LNCaP clone FGC (cell line): ENCODE results near the gene FIGNL1.

Experiments
- DNase-seq: peaks from one replicate; pipeline ENCODE4 v3.0.0-alpha.2; 2011; ENCODE audit warnings: low read depth
- H3K4me3 ChIP-seq: 2 replicates; pipeline ENCODE4 v1.5.1; 2011; ENCODE audit warnings: mild to moderate bottlenecking, low read depth, low read length, control low read depth
- CTCF ChIP-seq: IDR thresholded peaks from 2 replicates; pipeline ENCODE4 v1.5.1; 2012; ENCODE audit warnings: mild to moderate bottlenecking; ENCODE audit not compliant: control insufficient read depth, insufficient read depth; ENCODE audit errors: extremely low read depth

The FIGNL1 gene

GRCh38 chr7:50477640-50478039 is 27.5 kb upstream of the FIGNL1 start:
- no peak for TF ChIP-seq CTCF
- no peak overlapping the region for H3K4me3 ChIP-seq
- DNase-seq: no peak

GRCh38 chr7:50476953-50477625 is 26.9 kb upstream of the FIGNL1 start:
- no peak overlapping the region for H3K4me3 ChIP-seq
- TF ChIP-seq CTCF: no peak
- DNase-seq: no peak

- no peak for DNase-seq
- no peak for TF ChIP-seq CTCF
- no peak overlapping the region for H3K4me3 ChIP-seq
These were observed 25.2 kb upstream of the FIGNL1 start for GRCh38 chr7:50475340-50475739.

GRCh38 chr7:50474382-50475160 is 24.4 kb upstream of the FIGNL1 start:
- no peak for DNase-seq
- no peak for TF ChIP-seq CTCF

GRCh38 chr7:50473531-50473930 is 23.4 kb upstream of the FIGNL1 start:
- DNase-seq: no peak
- no peak for TF ChIP-seq CTCF
- H3K4me3 ChIP-seq: no peak overlapping the region

More at GRCh38 chr7:50474382-50475160, 24.4 kb upstream of the FIGNL1 start:
- no peak overlapping the region for H3K4me3 ChIP-seq

- DNase-seq: no peak
- no peak for TF ChIP-seq CTCF
- no peak overlapping the region for H3K4me3 ChIP-seq
These were observed 22.3 kb upstream of the FIGNL1 start for GRCh38 chr7:50472427-50472826.

GRCh38 chr7:50471970-50472369 is 21.8 kb upstream of the FIGNL1 start:
- TF ChIP-seq CTCF: no peak
- DNase-seq: no peak

More at GRCh38 chr7:50471970-50472369, 21.8 kb upstream of the FIGNL1 start:
- no peak overlapping the region for H3K4me3 ChIP-seq
